Mesenchymal stem cell (in vitro differentiated cells and primary cell): Measurements from ENCODE around the gene CYB5R3.

Experiments used
- DNase-seq: peaks from one replicate; pipeline ENCODE4 v3.0.0-alpha.2; 2013
- H2AFZ ChIP-seq: one replicate; pipeline ENCODE4 v1.6.1; 2013; ENCODE audit warnings: low read depth, mild to moderate bottlenecking, control low read depth, inconsistent platforms, low read length, moderate library complexity
- H2AK5ac ChIP-seq: 2 replicates; pipeline ENCODE4 v1.6.1; 2013; ENCODE audit warnings: low read length, moderate library complexity, mild to moderate bottlenecking, inconsistent platforms; ENCODE audit not compliant: severe bottlenecking
- H2BK120ac ChIP-seq: one replicate; pipeline ENCODE4 v1.6.1; 2013; ENCODE audit warnings: low read depth, mild to moderate bottlenecking, inconsistent platforms, low read length, moderate library complexity
- H2BK12ac ChIP-seq, 2 experiments: one replicate each; pipeline ENCODE4 v1.6.1; 2013; ENCODE audit warnings: inconsistent platforms in 2 of 2, low read length in 2 of 2, mild to moderate bottlenecking in 2 of 2, moderate library complexity in 2 of 2, control low read depth in 1 of 2
- H2BK15ac ChIP-seq: one replicate; pipeline ENCODE4 v1.6.1; 2013; ENCODE audit warnings: mild to moderate bottlenecking, low read depth, inconsistent platforms; ENCODE audit not compliant: poor library complexity, severe bottlenecking
- H2BK5ac ChIP-seq: 2 replicates; pipeline ENCODE4 v1.6.1; 2013; ENCODE audit warnings: low read depth, mild to moderate bottlenecking, low read length, control low read depth, inconsistent platforms; ENCODE audit not compliant: poor library complexity, severe bottlenecking
- H3K14ac ChIP-seq, 2 experiments: one replicate each; pipeline ENCODE4 v1.6.1; 2013; ENCODE audit warnings: inconsistent platforms in 2 of 2, low read length in 2 of 2, control low read depth in 1 of 2, mild to moderate bottlenecking in 1 of 2, moderate library complexity in 1 of 2
- H3K18ac ChIP-seq, 2 experiments: one replicate each; pipeline ENCODE4 v1.6.1; 2013; ENCODE audit warnings: inconsistent platforms in 2 of 2, low read length in 2 of 2, control low read depth in 1 of 2, low read depth in 1 of 2, mild to moderate bottlenecking in 1 of 2
- H3K23ac ChIP-seq, 2 experiments: one replicate each; pipeline ENCODE4 v1.6.1; 2013; ENCODE audit warnings: inconsistent platforms in 2 of 2, low read length in 2 of 2, mild to moderate bottlenecking in 2 of 2, moderate library complexity in 2 of 2, control low read depth in 1 of 2
- H3K27ac ChIP-seq: 2 replicates; pipeline ENCODE4 v1.5.1; 2013; ENCODE audit warnings: mild to moderate bottlenecking, moderate library complexity, low read length, control low read depth, inconsistent platforms; ENCODE audit not compliant: poor library complexity, severe bottlenecking
- H3K27me3 ChIP-seq, 2 experiments: 2 replicates each; pipeline versions ENCODE4 v1.6.1 to v1.7.0; 2013; ENCODE audit warnings: low read length in 2 of 2, mild to moderate bottlenecking in 2 of 2, moderate library complexity in 2 of 2, control low read depth in 1 of 2, inconsistent platforms in 1 of 2; ENCODE audit not compliant: control insufficient read depth in 1 of 2, insufficient read depth in 1 of 2
- H3K36me3 ChIP-seq, 2 experiments: 2 replicates each; pipeline versions ENCODE4 v1.6.1 to v1.7.0; 2013; ENCODE audit warnings: low read length in 2 of 2, control low read depth in 1 of 2, inconsistent platforms in 1 of 2, low read depth in 1 of 2, mild to moderate bottlenecking in 1 of 2; ENCODE audit not compliant: insufficient read depth in 2 of 2, control insufficient read depth in 1 of 2
- H3K4ac ChIP-seq, 2 experiments: one replicate each; pipeline ENCODE4 v1.6.1; 2013; ENCODE audit warnings: inconsistent platforms in 2 of 2, low read length in 2 of 2, mild to moderate bottlenecking in 2 of 2, moderate library complexity in 2 of 2, control low read depth in 1 of 2, low read depth in 1 of 2
- H3K4me1 ChIP-seq: 2 replicates; pipeline ENCODE4 v1.6.1; 2013; ENCODE audit warnings: low read depth, low read length, control low read depth; ENCODE audit not compliant: control insufficient read depth, insufficient read depth
- H3K4me2 ChIP-seq: 2 replicates; pipeline ENCODE4 v1.6.1; 2013; ENCODE audit warnings: low read length, mild to moderate bottlenecking, inconsistent platforms; ENCODE audit not compliant: poor library complexity, severe bottlenecking
- H3K4me3 ChIP-seq, 2 experiments: 2 replicates each; pipeline versions ENCODE4 v1.5.1 to v1.7.0; 2013; ENCODE audit warnings: low read length in 2 of 2, mild to moderate bottlenecking in 2 of 2, control low read depth in 1 of 2, low read depth in 1 of 2; ENCODE audit not compliant: insufficient read depth in 1 of 2
- H3K79me1 ChIP-seq: replicated peaks from 2 replicates; pipeline ENCODE4 v1.6.1; 2013; ENCODE audit warnings: mild to moderate bottlenecking, control low read depth, low read length, inconsistent platforms; ENCODE audit not compliant: poor library complexity, severe bottlenecking
- H3K9ac ChIP-seq: 2 replicates; pipeline ENCODE4 v1.7.0; 2013; ENCODE audit warnings: mild to moderate bottlenecking, low read length, moderate library complexity
- H3K9me3 ChIP-seq: 2 replicates; pipeline ENCODE4 v1.7.0; 2013; ENCODE audit warnings: mild to moderate bottlenecking, low read length; ENCODE audit not compliant: control insufficient read depth
- H4K8ac ChIP-seq: one replicate; pipeline ENCODE4 v1.6.1; 2013; ENCODE audit warnings: inconsistent platforms, mild to moderate bottlenecking, low read length, moderate library complexity
- H4K91ac ChIP-seq: one replicate; pipeline ENCODE4 v1.6.1; 2013; ENCODE audit warnings: mild to moderate bottlenecking, low read length, inconsistent platforms
- WGBS: methylation state at CpG from one replicate; pipeline ENCODE4 v1.1.7; 2013; ENCODE audit warnings: mixed read lengths; 5-methylcytosine and 5-hydroxymethylcytosine counted together

CYB5R3 gene

GRCh38 chr22:42653999-42654398 lies 4.8 kb upstream of the CYB5R3 start:
- Histone ChIP-seq H2BK120ac (no peak overlapping the region), H2BK5ac (no peak overlapping the region), H3K4me2 (no peak overlapping the region), H2BK15ac (no peak overlapping the region), H3K4me3 (no peak overlapping the region), H2BK12ac (no peak overlapping the region), H3K9me3 (no peaks in the 10 kb centered on the region), H3K23ac (no peak overlapping the region), H3K36me3 (no peaks in the 10 kb centered on the region), H3K27me3 (no peaks in the 10 kb centered on the region), H3K14ac (no peak overlapping the region), H2AK5ac (no peak overlapping the region), H3K9ac (no peak overlapping the region), H3K4me1 (peaks cover 15% of the 10 kb centered on the region), H4K91ac (no peak overlapping the region), H2AFZ (no peak overlapping the region), H3K18ac (no peak overlapping the region), H3K79me1 (no peaks in the 10 kb centered on the region), H3K27ac (no peak overlapping the region), H4K8ac (no peak overlapping the region), H3K4ac (no peak overlapping the region)
- no peak for DNase-seq
- WGBS, result 90% methylated on average over 4 of the region's 4 CpGs

- H3K36me3 ChIP-seq, result peaks cover 3 to 10% of the 10 kb centered on the region in 2 experiments
- H2BK15ac ChIP-seq, result no peak overlapping the region
- no peaks in the 10 kb centered on the region for H3K27me3 ChIP-seq
- H4K8ac ChIP-seq, result no peak overlapping the region
- H2BK5ac ChIP-seq, result no peak overlapping the region
- peak overlapping the region; percentile 46 for H4K91ac ChIP-seq
- no peaks in the 10 kb centered on the region for H3K9me3 ChIP-seq
- H3K9ac ChIP-seq, result no peak overlapping the region
- H2BK12ac ChIP-seq, result peak overlapping the region; percentile 18 to 25
- peak overlapping the region in 1 of 2 experiments; percentile 71 for H3K23ac ChIP-seq
- H3K79me1 ChIP-seq, result peaks cover 5% of the 10 kb centered on the region
- H3K4me3 ChIP-seq, result no peak overlapping the region
- no peak overlapping the region for H3K4ac ChIP-seq
- no peak overlapping the region for H3K4me2 ChIP-seq
- no peak overlapping the region for H3K27ac ChIP-seq
- H3K18ac ChIP-seq, result peak overlapping the region in 1 of 2 experiments; percentile 42
- DNase-seq, result peak; percentile 46
- no peak overlapping the region for H2AK5ac ChIP-seq
- no peak overlapping the region for H3K14ac ChIP-seq
- H2AFZ ChIP-seq, result no peak overlapping the region
- 75% methylated on average over 5 of the region's 7 CpGs for WGBS
- peaks cover 32% of the 10 kb centered on the region for H3K4me1 ChIP-seq
- no peak overlapping the region for H2BK120ac ChIP-seq
These were observed 1.9 kb upstream of the CYB5R3 start for GRCh38 chr22:42651134-42651533.

DNA sequence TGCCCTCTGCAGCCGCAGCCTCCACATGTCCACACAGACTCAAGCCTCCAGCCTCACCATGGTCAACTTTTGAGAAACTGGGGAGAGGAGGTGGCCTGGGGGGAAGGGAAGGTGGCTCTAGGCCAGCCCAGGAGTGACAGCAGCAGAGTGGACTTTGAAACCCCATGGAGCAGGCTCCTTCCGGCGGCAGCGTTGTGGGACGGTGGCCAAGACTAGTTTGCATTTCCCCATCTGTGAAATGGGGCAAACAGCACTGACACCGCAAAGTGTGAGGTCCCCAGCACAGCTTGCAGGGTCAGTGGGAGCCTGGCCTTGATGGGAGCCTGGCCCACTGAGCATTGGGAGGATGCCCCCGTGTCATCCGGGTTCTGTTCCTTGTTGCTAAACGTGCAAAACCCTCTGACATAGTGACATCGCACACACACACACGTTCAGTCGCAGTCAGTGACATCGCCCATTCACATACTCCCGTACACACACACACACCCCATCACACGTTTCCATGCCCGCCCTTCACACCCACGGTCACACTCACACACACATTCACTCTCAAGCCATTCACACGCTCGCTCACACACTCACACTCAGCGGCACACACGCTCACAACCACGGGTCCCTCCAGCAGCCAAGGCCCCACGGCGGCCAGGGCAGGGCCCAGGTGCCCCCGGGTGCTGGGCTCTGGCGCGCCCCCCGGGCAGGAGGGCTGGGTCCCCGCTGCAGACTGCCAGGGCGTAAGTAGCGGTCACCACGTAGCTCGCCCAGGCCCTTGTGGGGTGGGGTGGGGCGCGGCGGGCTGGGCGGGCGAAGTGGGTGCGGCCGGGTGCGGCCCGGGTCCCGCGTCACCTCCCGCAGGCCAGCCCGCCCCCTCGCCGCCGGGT lies 585 bp downstream of the CYB5R3 start:
- peaks cover 5% of the 10 kb centered on the region for H3K79me1 ChIP-seq
- H4K8ac ChIP-seq, result peak overlapping the region; percentile 88
- peak overlapping the region; percentile 3 for H2AFZ ChIP-seq
- peak overlapping the region in 1 of 2 experiments; percentile 99 for H3K14ac ChIP-seq
- peak overlapping the region in 1 of 2 experiments; percentile 80 for H3K23ac ChIP-seq
- H3K18ac ChIP-seq, result peak overlapping the region; percentile 84 to 94
- peak overlapping the region; percentile 94 to 100 for H3K4me3 ChIP-seq
- H3K9ac ChIP-seq, result peak overlapping the region; percentile 98
- peak overlapping the region; percentile 60 for H2BK15ac ChIP-seq
- DNase-seq, result peak; percentile 52
- peak overlapping the region; percentile 61 for H3K4me2 ChIP-seq
- peak overlapping the region; percentile 18 to 82 for H2BK12ac ChIP-seq
- 6% methylated on average over 24 of the region's 49 CpGs for WGBS
- peaks cover 57% of the 10 kb centered on the region for H3K4me1 ChIP-seq
- peak overlapping the region; percentile 34 to 85 for H3K4ac ChIP-seq
- peak overlapping the region; percentile 92 for H4K91ac ChIP-seq
- no peak overlapping the region for H2BK5ac ChIP-seq
- peak overlapping the region; percentile 34 for H2AK5ac ChIP-seq
- no peaks in the 10 kb centered on the region for H3K9me3 ChIP-seq
- peaks cover 3 to 17% of the 10 kb centered on the region in 2 experiments for H3K36me3 ChIP-seq
- peak overlapping the region; percentile 90 for H2BK120ac ChIP-seq
- no peak overlapping the region for H3K27ac ChIP-seq
- no peaks in the 10 kb centered on the region for H3K27me3 ChIP-seq

DNA sequence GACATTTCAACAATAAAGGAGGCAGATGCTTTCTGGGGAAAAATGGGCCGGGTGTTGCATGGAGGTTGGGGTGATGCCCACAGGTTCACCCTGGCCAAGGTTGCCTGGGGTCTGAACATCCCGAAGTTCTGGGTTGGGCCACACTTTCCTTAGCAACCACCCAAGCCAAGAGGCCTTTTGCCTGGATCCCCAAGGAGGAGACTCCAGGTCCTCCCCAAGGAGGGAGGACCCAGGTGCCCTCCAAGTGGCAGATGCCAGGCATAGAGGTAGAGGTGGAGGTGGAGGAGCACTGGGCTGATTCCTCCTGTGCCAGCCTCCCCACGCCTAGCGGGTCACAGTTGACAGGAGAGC lies 1.2 kb downstream of the CYB5R3 start:
- H3K14ac ChIP-seq, result no peak overlapping the region
- peaks cover 3 to 19% of the 10 kb centered on the region in 2 experiments for H3K36me3 ChIP-seq
- no peak overlapping the region for H4K8ac ChIP-seq
- peak overlapping the region in 1 of 2 experiments; percentile 30 for H3K18ac ChIP-seq
- no peak overlapping the region for H2BK120ac ChIP-seq
- peak overlapping the region; percentile 61 for H3K4me2 ChIP-seq
- no peak overlapping the region for H2BK12ac ChIP-seq
- no peak for DNase-seq
- H3K4me1 ChIP-seq, result peaks cover 63% of the 10 kb centered on the region
- H3K4me3 ChIP-seq, result peak overlapping the region; percentile 94 to 100
- WGBS, result 91% methylated on average over 1 of the region's 4 CpGs
- H2BK5ac ChIP-seq, result no peak overlapping the region
- H3K27me3 ChIP-seq, result no peaks in the 10 kb centered on the region
- no peak overlapping the region for H3K27ac ChIP-seq
- H2BK15ac ChIP-seq, result no peak overlapping the region
- H3K9ac ChIP-seq, result peak overlapping the region; percentile 98
- no peaks in the 10 kb centered on the region for H3K9me3 ChIP-seq
- peak overlapping the region in 1 of 2 experiments; percentile 35 for H3K23ac ChIP-seq
- H4K91ac ChIP-seq, result no peak overlapping the region
- H2AK5ac ChIP-seq, result no peak overlapping the region
- H3K79me1 ChIP-seq, result peaks cover 5% of the 10 kb centered on the region
- H3K4ac ChIP-seq, result no peak overlapping the region
- no peak overlapping the region for H2AFZ ChIP-seq
